Measurements from ENCODE around the gene AP4E1. TPM values are rescaled to one million over a fixed set of nuclear protein-coding genes. Genes with fewer than 3 reads are reported as not detected.
A peak's percentile ranks its signal among the peaks of the same experiment; 100 is the strongest.

Gene AP4E1
- total and polyA plus RNA-seq, 5 donors = 2.5 to 10.6 (median 7.1) TPM

GRCh38 chr15:50876260-50876988 is 32.1 kb upstream of the AP4E1 start:
- no peaks in the 10 kb centered on the region for H3K9me3 ChIP-seq (ENCODE audit: control insufficient read depth, low read length)
- WGBS = 78% methylated on average over 19 of the region's 19 CpGs
- peak overlapping the region; percentile 42 for H3K4me3 ChIP-seq (ENCODE audit: low read length)
- no peaks in the 10 kb centered on the region for H3K27me3 ChIP-seq (ENCODE audit: control insufficient read depth, insufficient read depth)
- no peaks in the 10 kb centered on the region for H3K4me1 ChIP-seq (ENCODE audit: control insufficient read depth, insufficient read depth, low read length)
- intact Hi-C loops (cut with DNase I) = loop anchor here in 3 of 4 donors (2.0 to 10.0 kb wide), 3 partner anchors 112 to 202 kb away; partner anchors contain the start of gene SPPL2A (in 1 of the 3)
- H3K27ac ChIP-seq (ENCODE audit: low read length) = no peak overlapping the region
- no peak for DNase-seq
- ATAC-seq = no peak

- Histone ChIP-seq H3K9me3 (ENCODE audit: control insufficient read depth, low read length) (no peaks in the 10 kb centered on the region), H3K4me1 (ENCODE audit: control insufficient read depth, insufficient read depth, low read length) (no peaks in the 10 kb centered on the region), H3K27me3 (ENCODE audit: control insufficient read depth, insufficient read depth) (no peaks in the 10 kb centered on the region), H3K4me3 (ENCODE audit: low read length) (peak overlapping the region; percentile 42), H3K27ac (ENCODE audit: low read length) (no peak overlapping the region)
- WGBS = 0% methylated on average over 8 of the region's 8 CpGs
- intact Hi-C loops (cut with DNase I) = loop anchor here in 3 of 4 donors (2.0 to 10.0 kb wide), 3 partner anchors 112 to 202 kb away; partner anchors contain the start of gene SPPL2A (in 1 of the 3)
- ATAC-seq = peak; percentile 72 to 84
- peak; percentile 38 to 74 (median 61) for DNase-seq
Measured at GRCh38 chr15:50876989-50877360, 31.5 kb upstream of the AP4E1 start.

GRCh38 chr15:50879016-50879617 is 29.4 kb upstream of the AP4E1 start:
- DNase-seq (no peak), ATAC-seq (no peak)
- H3K4me3 ChIP-seq (ENCODE audit: low read length) = no peak overlapping the region
- intact Hi-C loops (cut with DNase I) = loop anchor here in 2 of 4 donors (5.0 to 10.0 kb wide), 2 partner anchors 114 to 197 kb away; partner anchors contain the start of gene SPPL2A (in 1 of the 2)
- H3K27me3 ChIP-seq (ENCODE audit: control insufficient read depth, insufficient read depth) = no peaks in the 10 kb centered on the region
- no peaks in the 10 kb centered on the region for H3K9me3 ChIP-seq (ENCODE audit: control insufficient read depth, low read length)
- WGBS = 71% methylated on average over 4 of the region's 4 CpGs
- H3K27ac ChIP-seq (ENCODE audit: low read length) = no peak overlapping the region
- H3K4me1 ChIP-seq (ENCODE audit: control insufficient read depth, insufficient read depth, low read length) = no peaks in the 10 kb centered on the region

DNA sequence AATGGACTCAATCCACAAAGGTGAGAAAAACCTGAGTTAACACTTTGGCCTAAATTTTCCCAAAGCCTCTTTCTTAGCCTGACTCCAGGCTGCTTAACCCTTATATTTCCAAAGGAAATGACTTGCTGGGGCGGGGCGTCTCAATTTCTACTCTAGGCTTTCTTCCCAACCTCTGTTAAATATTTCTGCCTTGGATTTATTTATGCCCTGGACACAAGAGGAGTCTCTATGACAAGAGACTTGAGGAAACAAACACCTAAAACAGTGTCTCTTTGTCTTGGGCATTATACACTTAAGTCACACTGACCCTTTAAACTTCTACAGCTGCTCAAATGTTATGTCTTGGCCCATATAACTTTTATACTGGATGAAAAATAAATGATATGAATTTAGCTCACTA is 28.3 kb upstream of the AP4E1 start:
- H3K4me1 ChIP-seq (ENCODE audit: control insufficient read depth, insufficient read depth, low read length) = no peaks in the 10 kb centered on the region
- intact Hi-C loops (cut with DNase I) = loop anchor here in 2 of 4 donors (10.0 kb wide), 2 partner anchors 205 to 215 kb away; no protein-coding TSS in a partner anchor
- H3K27me3 ChIP-seq (ENCODE audit: control insufficient read depth, insufficient read depth) = no peaks in the 10 kb centered on the region
- WGBS = 85% methylated on average over 2 of the region's 2 CpGs
- DNase-seq (no peak), ATAC-seq (no peak)
- H3K27ac ChIP-seq (ENCODE audit: low read length) = no peak overlapping the region
- H3K4me3 ChIP-seq (ENCODE audit: low read length) = no peak overlapping the region
- no peaks in the 10 kb centered on the region for H3K9me3 ChIP-seq (ENCODE audit: control insufficient read depth, low read length)

- no peaks in the 10 kb centered on the region for H3K4me1 ChIP-seq (ENCODE audit: control insufficient read depth, insufficient read depth, low read length)
- 89% methylated on average over 2 of the region's 2 CpGs for WGBS
- ATAC-seq (no peak), DNase-seq (no peak)
- H3K27ac ChIP-seq (ENCODE audit: low read length) = no peak overlapping the region
- no peaks in the 10 kb centered on the region for H3K27me3 ChIP-seq (ENCODE audit: control insufficient read depth, insufficient read depth)
- no peaks in the 10 kb centered on the region for H3K9me3 ChIP-seq (ENCODE audit: control insufficient read depth, low read length)
- intact Hi-C loops (cut with DNase I) = loop anchor here in 2 of 4 donors (10.0 kb wide), 2 partner anchors 206 to 216 kb away; no protein-coding TSS in a partner anchor
- no peak overlapping the region for H3K4me3 ChIP-seq (ENCODE audit: low read length)
Measured at GRCh38 chr15:50880651-50881114, 27.8 kb upstream of the AP4E1 start.

GRCh38 chr15:50881121-50882048 is 27.1 kb upstream of the AP4E1 start:
- Histone ChIP-seq H3K4me1 (ENCODE audit: control insufficient read depth, insufficient read depth, low read length) (no peaks in the 10 kb centered on the region), H3K27me3 (ENCODE audit: control insufficient read depth, insufficient read depth) (no peaks in the 10 kb centered on the region), H3K4me3 (ENCODE audit: low read length) (no peak overlapping the region), H3K27ac (ENCODE audit: low read length) (no peak overlapping the region), H3K9me3 (ENCODE audit: control insufficient read depth, low read length) (no peaks in the 10 kb centered on the region)
- DNase-seq (no peak), ATAC-seq (no peak)
- WGBS = 61% methylated on average over 6 of the region's 6 CpGs
- intact Hi-C loops (cut with DNase I) = loop anchor here in 2 of 4 donors (10.0 kb wide), 2 partner anchors 207 to 217 kb away; no protein-coding TSS in a partner anchor

DNA sequence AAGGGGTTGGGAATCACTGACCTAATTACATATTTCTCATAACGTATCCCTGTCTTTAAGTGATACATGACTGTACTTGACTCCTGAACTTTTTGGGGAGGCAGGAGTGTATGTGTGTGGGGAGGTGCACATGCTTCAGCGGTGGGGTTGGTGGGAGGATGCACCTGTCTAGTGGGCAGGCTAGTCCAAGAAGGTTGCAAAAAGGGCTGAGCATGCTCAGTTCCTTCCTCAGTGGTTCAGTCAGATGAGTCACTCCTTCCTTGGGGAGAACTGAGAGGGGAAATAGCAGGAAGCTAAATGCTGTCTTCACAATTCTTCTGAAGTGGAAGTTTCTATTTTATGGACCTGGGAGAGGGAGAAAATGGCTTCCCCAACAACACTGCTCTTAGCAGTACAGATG is 24.6 kb upstream of the AP4E1 start:
- 67% methylated on average over 2 of the region's 2 CpGs for WGBS
- DNase-seq (no peak), ATAC-seq (peak; percentile 15 to 50)
- intact Hi-C loops (cut with DNase I) = loop anchor here in 2 of 4 donors (10.0 kb wide), 2 partner anchors 209 to 219 kb away; no protein-coding TSS in a partner anchor
- no peaks in the 10 kb centered on the region for H3K9me3 ChIP-seq (ENCODE audit: control insufficient read depth, low read length)
- no peak overlapping the region for H3K4me3 ChIP-seq (ENCODE audit: low read length)
- no peaks in the 10 kb centered on the region for H3K27me3 ChIP-seq (ENCODE audit: control insufficient read depth, insufficient read depth)
- no peaks in the 10 kb centered on the region for H3K4me1 ChIP-seq (ENCODE audit: control insufficient read depth, insufficient read depth, low read length)
- H3K27ac ChIP-seq (ENCODE audit: low read length) = no peak overlapping the region

DNA sequence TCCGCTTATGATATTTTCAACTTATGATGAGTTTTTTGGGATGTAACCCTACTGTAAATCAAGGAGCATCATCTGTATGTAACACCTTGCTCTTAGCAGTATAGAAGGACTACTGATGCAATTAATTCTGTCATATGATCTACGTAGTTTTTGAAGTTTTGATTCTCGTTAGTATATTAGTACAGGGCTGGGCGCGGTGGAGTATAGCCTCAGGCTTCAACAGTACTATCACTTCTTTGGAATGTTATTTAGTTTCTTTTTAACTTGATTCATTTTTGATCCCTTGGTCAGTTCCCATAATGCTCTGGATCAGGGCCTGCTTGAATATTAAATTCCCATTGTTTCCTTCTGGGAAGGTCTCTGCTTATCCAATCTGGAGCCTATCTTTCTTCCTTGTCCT is 23.9 kb upstream of the AP4E1 start:
- no peaks in the 10 kb centered on the region for H3K9me3 ChIP-seq (ENCODE audit: control insufficient read depth, low read length)
- ATAC-seq (no peak), DNase-seq (no peak)
- H3K27me3 ChIP-seq (ENCODE audit: control insufficient read depth, insufficient read depth) = no peaks in the 10 kb centered on the region
- intact Hi-C loops (cut with DNase I) = loop anchor here in 2 of 4 donors (10.0 kb wide), 2 partner anchors 210 to 220 kb away; no protein-coding TSS in a partner anchor
- no peak overlapping the region for H3K27ac ChIP-seq (ENCODE audit: low read length)
- WGBS = 86% methylated on average over 5 of the region's 5 CpGs
- H3K4me1 ChIP-seq (ENCODE audit: control insufficient read depth, insufficient read depth, low read length) = no peaks in the 10 kb centered on the region
- H3K4me3 ChIP-seq (ENCODE audit: low read length) = no peak overlapping the region

GRCh38 chr15:50886139-50886467 is 22.4 kb upstream of the AP4E1 start:
- Histone ChIP-seq H3K4me1 (ENCODE audit: control insufficient read depth, insufficient read depth, low read length) (no peaks in the 10 kb centered on the region), H3K27ac (ENCODE audit: low read length) (no peak overlapping the region), H3K27me3 (ENCODE audit: control insufficient read depth, insufficient read depth) (no peaks in the 10 kb centered on the region), H3K4me3 (ENCODE audit: low read length) (no peak overlapping the region), H3K9me3 (ENCODE audit: control insufficient read depth, low read length) (no peaks in the 10 kb centered on the region)
- DNase-seq = no peak
- no peak for ATAC-seq
- intact Hi-C loops (cut with DNase I) = loop anchor here in 2 of 4 donors (10.0 kb wide), 2 partner anchors 211 to 221 kb away; no protein-coding TSS in a partner anchor

DNA sequence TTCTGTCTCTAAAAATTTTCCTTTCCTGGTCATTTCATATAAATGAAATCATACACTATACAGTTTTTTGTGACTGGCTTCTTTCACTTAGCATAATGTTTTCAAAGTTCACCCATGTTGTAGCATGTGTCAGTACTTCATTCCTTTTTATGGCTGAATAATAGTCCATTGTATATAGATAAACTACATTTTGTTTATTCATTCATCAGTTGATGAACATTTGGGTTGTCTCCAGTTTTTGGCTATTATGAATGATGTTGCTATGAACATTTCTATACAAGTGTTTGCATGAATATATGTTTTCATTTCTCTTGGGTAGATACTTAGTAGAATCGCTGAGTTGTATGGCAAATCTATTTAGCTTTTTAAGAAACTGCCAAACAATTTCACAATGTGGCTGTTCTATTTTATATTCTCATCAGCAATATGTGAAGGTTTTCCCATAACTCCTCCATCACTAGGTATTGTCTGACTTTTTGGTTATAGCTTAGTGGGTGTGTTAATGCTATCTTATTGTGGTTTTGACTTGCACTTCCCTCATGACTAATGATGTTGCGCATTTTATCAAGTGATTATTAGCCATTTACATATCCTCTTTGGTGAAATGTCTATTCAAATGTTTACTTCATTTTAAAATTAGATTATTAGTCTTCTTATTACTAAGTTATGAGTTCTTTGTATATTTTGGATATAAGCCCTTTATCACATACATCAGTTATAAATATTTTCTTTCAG is 21.7 kb upstream of the AP4E1 start:
- no peak for DNase-seq
- WGBS = 92% methylated on average over 2 of the region's 2 CpGs
- H3K4me3 ChIP-seq (ENCODE audit: low read length) = no peak overlapping the region
- no peak overlapping the region for H3K27ac ChIP-seq (ENCODE audit: low read length)
- no peak for ATAC-seq
- no peaks in the 10 kb centered on the region for H3K9me3 ChIP-seq (ENCODE audit: control insufficient read depth, low read length)
- H3K4me1 ChIP-seq (ENCODE audit: control insufficient read depth, insufficient read depth, low read length) = no peaks in the 10 kb centered on the region
- intact Hi-C loops (cut with DNase I) = loop anchor here in 2 of 4 donors (10.0 kb wide), 2 partner anchors 212 to 222 kb away; no protein-coding TSS in a partner anchor
- H3K27me3 ChIP-seq (ENCODE audit: control insufficient read depth, insufficient read depth) = no peaks in the 10 kb centered on the region

Measured in right cardiac atrium (tissue), 5 donors.